Ovary (tissue), 3 donors: ENCODE data around the gene EPAS1.

Experiments
- CTCF ChIP-seq, 3 donors: fragments of 450-650 bp in 2 of 3; fragments of 200-600 bp in 1 of 3; IDR thresholded peaks; one replicate each; pipeline versions ENCODE4 v1.5.1 to v1.8.0; 2016 to 2022; ENCODE audit warnings: antibody characterized with exemption in 3 of 3, mild to moderate bottlenecking in 1 of 3
- EP300 ChIP-seq: sonication (generic); formaldehyde crosslinking; IDR thresholded peaks from one replicate; pipeline ENCODE4 v1.6.1; 2017; ENCODE audit warnings: antibody characterized with exemption
- POLR2A ChIP-seq: fragments of 450-650 bp; IDR thresholded peaks from one replicate; pipeline ENCODE4 v1.6.1; 2017; ENCODE audit warnings: antibody characterized with exemption, mild to moderate bottlenecking, moderate library complexity
- donor health status: DM: no; HTN: no; CAD: no.

GRCh38 chr2:46377101-46377581, 79.9 kb downstream of the EPAS1 start:
- TF ChIP-seq CTCF (IDR thresholded peaks at IDR 0.05) (no peak), EP300 (no peak), POLR2A (no peak)
